Spleen (tissue), 11 donors: ENCODE measurements around the gene PIP5K1B. TPM values are rescaled to one million over a fixed set of nuclear protein-coding genes. Genes with fewer than 3 reads are reported as not detected.

Source experiments
- DNase-seq: peaks from one replicate; pipeline ENCODE4 v3.0.0-alpha.2; 2020
- H3K27ac ChIP-seq, 8 donors: fragments of 200-600 bp; sonication (generic) in 7 of 8; 1 replicate in 4 of 8; 2 replicates in 4 of 8; pipeline versions ENCODE4 v1.5.0 to v1.8.0; 2016 to 2021; ENCODE audit warnings: inconsistent platforms in 4 of 8, mild to moderate bottlenecking in 4 of 8, moderate library complexity in 1 of 8
- H3K27me3 ChIP-seq, 7 donors: fragments of 200-600 bp; sonication (generic) in 6 of 7; replicated peaks in 1 of 7; 1 replicate in 4 of 7; 2 replicates in 3 of 7; pipeline versions ENCODE4 v1.5.0 to v1.8.0; 2016 to 2021; ENCODE audit warnings: inconsistent platforms in 3 of 7, mild to moderate bottlenecking in 1 of 7
- H3K36me3 ChIP-seq, 6 donors: fragments of 200-600 bp; sonication (generic) in 5 of 6; 1 replicate in 4 of 6; 2 replicates in 2 of 6; pipeline versions ENCODE4 v1.5.0 to v1.8.0; 2016 to 2021; ENCODE audit warnings: inconsistent platforms in 2 of 6
- H3K4me1 ChIP-seq, 6 donors: fragments of 200-600 bp; sonication (generic) in 5 of 6; 1 replicate in 3 of 6; 2 replicates in 3 of 6; pipeline versions ENCODE4 v1.5.0 to v1.8.0; 2016 to 2021; ENCODE audit warnings: inconsistent platforms in 3 of 6
- H3K4me3 ChIP-seq, 8 donors: fragments of 200-600 bp; sonication (generic) in 7 of 8; 1 replicate in 4 of 8; 2 replicates in 4 of 8; pipeline versions ENCODE4 v1.5.0 to v1.8.0; 2016 to 2021; ENCODE audit warnings: inconsistent platforms in 4 of 8, mild to moderate bottlenecking in 4 of 8, moderate library complexity in 2 of 8
- H3K9me3 ChIP-seq, 8 donors: fragments of 200-600 bp; sonication (generic) in 7 of 8; 1 replicate in 4 of 8; 2 replicates in 4 of 8; pipeline versions ENCODE4 v1.5.0 to v1.8.0; 2016 to 2021; ENCODE audit warnings: inconsistent platforms in 4 of 8
- CTCF ChIP-seq, 11 experiments: fragments of 200-600 bp in 7 of 11; fragments of 450-650 bp in 4 of 11; sonication (generic) in 4 of 11; IDR thresholded peaks in 8 of 11; conservative IDR thresholded peaks in 3 of 11; 1 replicate in 7 of 11; 2 replicates in 4 of 11; pipeline versions ENCODE4 v1.4.0 to v1.8.0; 2016 to 2021; ENCODE audit warnings: antibody characterized with exemption in 11 of 11, inconsistent platforms in 4 of 11, mild to moderate bottlenecking in 1 of 11
- POLR2A ChIP-seq, 3 donors: fragments of 450-650 bp; IDR thresholded peaks; one replicate each; pipeline ENCODE4 v1.5.1; 2017; ENCODE audit warnings: antibody characterized with exemption in 3 of 3, mild to moderate bottlenecking in 1 of 3
- POLR2AphosphoS5 ChIP-seq, 3 donors: sonication (generic); formaldehyde crosslinking; IDR thresholded peaks; one replicate each; pipeline ENCODE4 v1.5.1; 2017; ENCODE audit warnings: antibody characterized with exemption in 3 of 3
- WGBS, 5 donors: extraction: QIAGEN DNeasy Blood & Tissue Kit in 3 of 5; methylation state at CpG; one replicate each; pipeline versions ENCODE4 v1.1.5 to v1.1.7; 2013 to 2018; 5-methylcytosine and 5-hydroxymethylcytosine counted together
- intact Hi-C: fragments of 100-400 bp; cut with DNase I; formaldehyde crosslinking; loops from one replicate; pipeline ENCODE4 v1.15.0; 2023; ENCODE audit warnings: low total_unique reads
- polyA plus RNA-seq, 3 donors: library from polyadenylated mRNA; stranded (reverse); fragments of 200-250 nt; gene quantifications; one replicate each; pipeline ENCODE4 v1.2.1, GENCODE V29; 2013
- total RNA-seq, 7 donors: library from RNA; depleted of rRNA in 3 of 7; stranded (reverse); fragments of >200 nt in 3 of 7; fragmentation: NEBNext Ultra II Directional in 4 of 7; extraction: Animal tissue kit (Norgen Biotek cat#: 25700) in 4 of 7; gene quantifications; one replicate each; pipeline versions ENCODE4 v1.1.0 to v1.2.1, GENCODE V29; 2016 to 2021
- donor health status: healthy with polysubstance abuse.
- donor health status: DM: no; HTN: no; CAD: no; lungs with moderate emphysema.
- donor health status: DM: no; HTN: no; CAD: no.
- donor health status: Bipolar disorder and iron deficiency.
- donor health status: healthy.
- donor health status: DM: no; HTN: no; CAD: no.
- donor health status: DM: yes; HTN: yes; CAD: no.

Gene PIP5K1B
- total and polyA plus RNA-seq, 10 donors, result 1.5 to 10.3 (median 6.8) TPM

GRCh38 chr9:68897577-68898145 is 192.6 kb downstream of the PIP5K1B start:
- intact Hi-C loops, result no loop called here
- Histone ChIP-seq H3K9me3 (no peaks in the 10 kb centered on the region), H3K36me3 (peaks cover 0 to under 1% (median 0%) of the 10 kb centered on the region in 6 donors), H3K4me1 (peaks cover 6 to 54% (median 25%) of the 10 kb centered on the region in 6 donors), H3K4me3 (no peak overlapping the region), H3K27me3 (no peaks in the 10 kb centered on the region), H3K27ac (no peak overlapping the region)
- 51 to 66% (median 62%) methylated on average over 5 of the region's 5 CpGs for WGBS, 5 donors
- TF ChIP-seq CTCF (IDR thresholded peaks at IDR 0.05 in 8 of 11, conservative IDR thresholded peaks at IDR 0.05 in 3 of 11) (no peak), POLR2A (IDR thresholded peaks at IDR 0.05) (no peak), POLR2AphosphoS5 (IDR thresholded peaks at IDR 0.05) (no peak)
- DNase-seq, result no peak

GRCh38 chr9:68898781-68899439 is 193.9 kb downstream of the PIP5K1B start:
- no peak overlapping the region for H3K4me3 ChIP-seq
- DNase-seq, result no peak
- H3K4me1 ChIP-seq, result peaks cover 6 to 54% (median 25%) of the 10 kb centered on the region in 6 donors
- TF ChIP-seq POLR2AphosphoS5 (IDR thresholded peaks at IDR 0.05) (no peak), POLR2A (IDR thresholded peaks at IDR 0.05) (no peak), CTCF (IDR thresholded peaks at IDR 0.05 in 8 of 11, conservative IDR thresholded peaks at IDR 0.05 in 3 of 11) (no peak)
- H3K36me3 ChIP-seq, result peaks cover 0 to 8% (median 0%) of the 10 kb centered on the region in 6 donors
- H3K27me3 ChIP-seq, result no peaks in the 10 kb centered on the region
- WGBS, 5 donors, result 64 to 75% (median 67%) methylated on average over 6 of the region's 6 CpGs
- intact Hi-C loops, result no loop called here
- H3K27ac ChIP-seq, result no peak overlapping the region
- no peaks in the 10 kb centered on the region for H3K9me3 ChIP-seq

- WGBS, 5 donors, result 65 to 87% (median 83%) methylated on average over 6 of the region's 6 CpGs
- Histone ChIP-seq H3K4me1 (peaks cover 0 to 1% (median 0%) of the 10 kb centered on the region in 6 donors), H3K4me3 (no peak overlapping the region), H3K27ac (no peak overlapping the region), H3K9me3 (no peaks in the 10 kb centered on the region), H3K36me3 (peaks cover 0 to 8% (median 0%) of the 10 kb centered on the region in 6 donors), H3K27me3 (no peaks in the 10 kb centered on the region)
- TF ChIP-seq POLR2A (IDR thresholded peaks at IDR 0.05) (no peak), POLR2AphosphoS5 (IDR thresholded peaks at IDR 0.05) (no peak), CTCF (IDR thresholded peaks at IDR 0.05 in 8 of 11, conservative IDR thresholded peaks at IDR 0.05 in 3 of 11) (no peak)
- intact Hi-C loops, result no loop called here
- no peak for DNase-seq
Measured at GRCh38 chr9:68904454-68904853, 199.4 kb downstream of the PIP5K1B start.

- TF ChIP-seq POLR2AphosphoS5 (IDR thresholded peaks at IDR 0.05) (no peak), POLR2A (IDR thresholded peaks at IDR 0.05) (no peak), CTCF (IDR thresholded peaks at IDR 0.05 in 8 of 11, conservative IDR thresholded peaks at IDR 0.05 in 3 of 11) (no peak)
- intact Hi-C loops, result no loop called here
- H3K9me3 ChIP-seq, result no peaks in the 10 kb centered on the region
- 11 to 42% (median 21%) methylated on average over 3 of the region's 3 CpGs for WGBS, 5 donors
- DNase-seq, result no peak
- no peaks in the 10 kb centered on the region for H3K4me1 ChIP-seq
- H3K27me3 ChIP-seq, result no peaks in the 10 kb centered on the region
- H3K36me3 ChIP-seq, result peaks cover 0 to 8% (median 0%) of the 10 kb centered on the region in 6 donors
- H3K27ac ChIP-seq, result no peak overlapping the region
- no peak overlapping the region for H3K4me3 ChIP-seq
Measured at GRCh38 chr9:68905129-68905528, 200.1 kb downstream of the PIP5K1B start.
